HG03521 (cell line): Measurements from ENCODE around the gene AQP12A.

ENCODE experiments used
- ATAC-seq: cut with Tn5 transposase; IDR thresholded peaks from one replicate; pipeline ENCODE4 v1.9.1; 2021; ENCODE audit warnings: mild to moderate bottlenecking, moderate library complexity; ENCODE audit not compliant: unreplicated experiment

Gene AQP12A

DNA sequence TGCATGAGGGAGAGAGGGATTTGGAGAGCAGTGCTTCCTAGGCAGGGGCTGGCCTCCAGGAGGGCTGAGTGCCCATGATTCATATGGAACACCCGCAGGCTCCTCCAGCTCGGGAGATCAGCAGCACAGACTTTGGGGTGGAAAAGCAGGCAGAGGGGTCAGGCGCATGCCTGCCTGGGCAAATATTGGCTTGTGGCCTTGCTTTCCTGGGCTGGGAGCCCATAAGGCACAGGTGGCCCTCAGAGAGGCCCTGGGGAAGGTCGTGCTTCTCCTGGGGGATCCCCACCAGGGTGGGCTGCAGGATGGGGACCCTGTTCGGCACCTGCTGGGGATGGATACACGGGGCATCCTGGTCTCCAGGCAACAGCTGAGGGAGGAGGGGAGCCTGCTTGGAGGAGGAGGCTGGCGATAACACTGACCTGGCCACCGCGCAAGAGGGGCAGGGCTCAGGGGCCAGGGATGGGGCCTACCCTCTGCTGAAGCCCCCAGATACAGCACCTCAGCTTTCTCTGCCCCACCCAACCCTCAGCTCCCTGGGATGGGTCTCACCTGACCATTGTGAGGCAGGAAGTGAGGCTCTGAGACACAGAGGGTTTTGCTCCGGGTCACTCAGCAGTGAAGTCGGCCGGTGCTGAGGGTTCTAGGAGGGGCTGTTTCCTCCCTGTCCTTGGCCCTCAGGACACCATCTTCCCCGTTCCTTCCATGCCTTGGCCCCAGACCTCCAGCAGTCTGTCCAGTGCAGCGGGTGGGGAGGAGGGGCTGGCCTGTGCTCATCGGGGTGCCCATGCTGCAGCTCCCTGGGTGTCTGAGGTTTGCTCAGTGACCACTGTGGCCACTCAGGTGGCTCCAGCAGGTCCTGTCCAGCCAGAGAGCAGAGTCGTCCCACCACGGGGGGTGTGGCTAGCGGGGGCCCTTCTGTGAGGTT, 12.0 kb downstream of the AQP12A start:
- no peak for ATAC-seq

DNA sequence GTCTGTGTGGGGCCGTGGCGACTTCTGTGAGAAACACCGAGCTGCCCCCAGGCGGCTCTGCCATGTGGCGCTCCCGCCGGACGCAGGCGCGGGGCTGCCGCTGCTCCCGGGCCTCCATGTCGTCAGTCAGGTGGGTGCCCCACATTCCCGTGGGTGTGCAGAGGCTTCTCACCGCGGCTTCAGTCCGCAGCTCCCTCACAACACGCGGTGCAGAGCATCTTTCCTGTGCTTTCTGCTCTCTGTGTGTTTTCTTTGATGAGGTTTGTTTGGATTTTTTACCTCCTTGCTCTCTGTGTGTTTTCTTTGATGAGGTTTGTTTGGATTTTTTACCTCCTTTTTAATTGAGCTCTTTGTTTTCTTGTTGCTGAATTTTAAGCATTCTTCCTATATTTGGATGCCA, 13.0 kb downstream of the AQP12A start:
- ATAC-seq, result no peak

DNA sequence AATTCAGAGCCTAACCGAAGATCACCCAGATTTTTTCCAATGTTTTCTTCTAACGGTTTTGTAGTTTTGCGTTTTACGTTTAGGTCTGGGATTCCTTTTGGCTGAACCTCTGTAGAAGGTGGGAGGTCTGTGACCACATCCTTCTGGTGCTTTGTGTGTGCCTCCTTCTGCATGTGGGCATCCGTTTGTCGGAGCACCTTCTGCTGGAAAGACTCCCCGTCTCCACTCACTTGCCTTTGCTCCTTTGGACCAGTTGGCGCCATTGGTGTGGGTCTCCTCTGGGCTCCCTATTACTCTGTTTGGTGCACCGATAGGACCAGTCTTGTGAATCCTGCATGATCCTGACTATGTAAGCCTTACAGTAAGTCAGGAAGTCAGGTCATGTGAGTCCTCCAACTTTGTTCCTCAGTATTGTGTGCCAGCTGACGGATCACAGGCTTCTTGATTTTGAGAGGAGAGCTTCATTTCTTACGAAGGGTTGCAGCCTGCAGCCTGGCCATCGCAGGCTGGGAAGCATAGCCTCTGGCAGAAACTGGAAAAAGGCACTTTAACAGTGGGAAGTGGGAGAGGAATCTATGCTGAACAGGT, 13.6 kb downstream of the AQP12A start:
- ATAC-seq, result no peak

DNA sequence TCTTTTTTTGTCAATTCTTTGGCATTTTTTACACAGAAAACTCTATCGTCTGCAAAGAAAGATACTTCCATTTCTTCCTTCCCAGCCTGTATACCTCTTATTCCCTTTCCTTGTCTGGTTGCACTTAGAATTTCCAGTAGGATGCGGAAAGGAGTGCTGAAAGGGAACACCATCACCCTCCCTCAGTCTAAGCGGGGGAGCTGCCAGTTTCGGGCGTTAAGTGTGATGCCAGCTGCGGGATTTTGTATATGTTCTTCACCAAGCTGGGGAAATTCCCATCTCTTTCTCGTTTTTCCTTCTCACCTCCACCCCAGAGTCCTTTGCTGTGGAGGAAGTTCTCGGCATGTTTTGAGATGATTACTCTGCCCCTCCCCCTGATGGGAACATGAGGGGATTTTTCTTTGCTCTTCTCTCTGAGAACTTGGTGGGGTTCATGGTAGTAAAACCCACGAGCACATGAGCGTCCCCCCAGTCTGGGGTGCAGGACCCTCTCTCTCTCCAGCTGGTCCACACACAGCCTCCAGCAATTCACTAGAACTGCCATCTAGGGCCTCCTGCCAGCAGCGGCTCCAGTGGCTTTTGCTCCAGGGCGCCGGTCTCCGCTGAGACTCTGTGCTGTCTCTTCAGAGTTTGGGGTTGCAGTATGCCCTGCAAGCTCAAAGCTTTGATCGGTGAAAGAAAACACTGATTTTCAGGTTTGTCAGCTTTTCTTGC, 15.5 kb downstream of the AQP12A start:
- ATAC-seq, result no peak

DNA sequence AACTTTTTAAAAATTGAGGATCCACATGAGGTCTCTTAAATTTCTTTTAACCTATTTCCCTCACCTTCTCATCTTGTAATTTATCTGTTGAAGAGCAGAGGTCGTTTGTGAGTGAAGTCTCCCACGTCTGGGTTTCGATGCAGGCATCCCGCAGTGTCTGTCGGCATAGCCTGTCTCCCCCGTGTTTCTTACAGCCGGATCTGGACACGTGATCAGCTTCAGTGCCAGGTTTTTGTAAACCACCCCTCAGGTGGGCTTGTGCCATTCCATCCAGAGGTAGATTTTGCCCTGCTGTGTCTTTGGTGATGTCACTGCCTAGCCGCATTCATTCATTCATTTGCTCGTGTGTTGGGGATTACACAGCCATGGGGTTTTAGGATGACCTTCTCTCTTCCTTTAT, 16.2 kb downstream of the AQP12A start:
- no peak for ATAC-seq

DNA sequence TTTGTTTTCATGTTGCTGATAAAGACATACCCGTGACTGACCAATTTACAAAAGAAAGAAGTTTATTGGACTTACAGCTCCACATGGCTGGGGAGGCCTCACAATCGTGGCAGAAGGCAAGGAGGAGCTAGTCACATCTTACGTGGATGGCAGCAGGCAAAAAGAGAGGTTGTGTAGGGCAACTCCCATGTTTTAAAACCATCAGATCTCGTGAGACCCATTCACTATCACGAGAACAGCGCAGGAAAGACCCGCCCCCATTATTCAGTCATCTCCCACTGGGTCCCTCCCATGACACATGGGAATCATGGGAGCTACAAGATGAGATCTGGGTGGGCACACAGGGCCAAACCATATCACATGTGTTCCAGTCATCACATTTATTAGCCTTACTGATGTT, 16.8 kb downstream of the AQP12A start:
- no peak for ATAC-seq

- no peak for ATAC-seq
Observed at GRCh38 chr2:240711296-240711695, 19.6 kb downstream of the AQP12A start.

GRCh38 chr2:240711701-240712100, 20.0 kb downstream of the AQP12A start:
- ATAC-seq, result no peak

GRCh38 chr2:240712121-240712520, 20.5 kb downstream of the AQP12A start:
- no peak for ATAC-seq

GRCh38 chr2:240713071-240713927, 21.6 kb downstream of the AQP12A start:
- ATAC-seq, result no peak

GRCh38 chr2:240713928-240714746, 22.5 kb downstream of the AQP12A start:
- no peak for ATAC-seq

GRCh38 chr2:240714747-240715725, 23.4 kb downstream of the AQP12A start:
- ATAC-seq, result no peak

DNA sequence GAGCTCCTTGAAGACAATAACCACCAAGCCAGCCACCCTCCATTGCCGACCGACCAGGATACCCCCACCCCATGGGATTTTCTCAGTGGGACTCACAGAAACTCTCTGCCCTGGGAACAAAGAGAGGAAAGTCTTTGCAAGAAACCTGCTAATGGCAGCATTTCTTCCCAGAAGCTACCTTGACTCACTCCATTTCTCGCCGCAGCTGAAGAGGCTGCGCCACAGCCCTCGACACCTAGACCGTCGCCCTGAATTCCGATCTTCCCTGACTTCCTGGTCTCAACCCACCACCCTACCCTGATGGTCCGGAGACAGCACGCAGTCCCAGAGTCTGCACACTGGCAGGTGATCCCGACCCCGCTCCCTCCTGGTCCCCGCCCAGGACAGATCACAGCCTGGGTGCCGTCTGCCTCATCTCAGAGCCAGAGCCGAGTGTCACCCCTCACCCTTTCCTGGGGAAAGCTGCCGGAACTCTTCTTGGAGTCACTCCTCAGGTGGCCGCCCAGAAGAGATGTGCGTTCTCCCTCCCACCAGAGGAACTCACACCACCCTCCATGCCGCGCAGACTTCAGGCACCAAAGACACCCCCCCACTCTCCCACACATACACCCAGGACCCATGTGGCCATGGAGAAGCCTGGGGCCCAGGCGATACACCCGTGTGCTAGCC, 24.6 kb downstream of the AQP12A start:
- ATAC-seq, result no peak

DNA sequence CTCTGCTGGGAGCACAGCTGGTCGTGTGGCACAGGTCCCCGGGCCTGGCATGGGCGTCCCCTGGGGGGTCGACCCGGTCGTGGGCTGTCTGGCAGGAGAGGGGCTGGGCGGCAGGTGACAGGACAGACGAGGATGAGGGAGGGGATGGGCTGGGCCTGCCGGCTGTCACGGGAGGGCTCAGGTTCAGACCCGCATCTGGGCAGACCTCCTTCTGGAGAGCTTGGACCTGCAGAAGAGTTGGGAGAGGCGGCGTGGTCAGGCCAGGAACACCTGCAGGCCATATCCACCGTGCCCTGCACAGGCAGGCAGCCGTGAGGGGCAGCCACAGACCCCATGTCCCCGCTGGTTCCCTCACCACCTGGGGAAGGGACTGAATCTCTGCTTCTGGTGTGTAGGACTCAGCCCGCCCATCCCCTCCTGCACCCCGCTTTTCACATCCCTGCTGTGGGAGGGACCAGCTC, 25.5 kb downstream of the AQP12A start:
- no peak for ATAC-seq

GRCh38 chr2:240717681-240718581, 26.3 kb downstream of the AQP12A start:
- no peak for ATAC-seq

- ATAC-seq, result no peak
Observed at GRCh38 chr2:240718896-240719490, 27.3 kb downstream of the AQP12A start.
